Measurements from ENCODE around the gene NR3C1.

NR3C1 gene

GRCh38 chr5:143258559-143259253 is 144.8 kb downstream of the NR3C1 start:
- ChIA-PET CTCF (no interaction called here), POLR2A (no interaction called here)
- Histone ChIP-seq H3K27ac (ENCODE audit: insufficient read depth in 1 of 2, low read depth in 1 of 2, low read length in 2 of 2, poor library complexity in 1 of 2, severe bottlenecking in 2 of 2) (no peak overlapping the region), H3K4me3 (ENCODE audit: control insufficient read depth in 1 of 7, extremely low read depth in 1 of 7, insufficient read depth in 4 of 7, low read depth in 2 of 7, low read length in 6 of 7) (no peak overlapping the region), H3K36me3 (ENCODE audit: control insufficient read depth in 4 of 4, insufficient read depth in 4 of 4, low read length in 3 of 4) (no peaks in the 10 kb centered on the region), H3K4me1 (ENCODE audit: control extremely low read depth in 1 of 4, control insufficient read depth in 4 of 4, insufficient read depth in 4 of 4, low read length in 3 of 4) (no peaks in the 10 kb centered on the region), H3K27me3 (replicated peaks in 2 of 5; ENCODE audit: control insufficient read depth in 4 of 5, insufficient read depth in 5 of 5, low read length in 4 of 5) (no peaks in the 10 kb centered on the region), H3K9me3 (ENCODE audit: control extremely low read depth in 1 of 5, control insufficient read depth in 4 of 5, insufficient read depth in 2 of 5, low read depth in 1 of 5, low read length in 4 of 5) (no peaks in the 10 kb centered on the region)
- DNase-seq, result peak in 1 of 3 donors; percentile 17
- 100% methylated on average over 8 of the region's 12 CpGs for WGBS (ENCODE audit: insufficient coverage)

- H3K36me3 ChIP-seq (ENCODE audit: control insufficient read depth in 4 of 4, insufficient read depth in 4 of 4, low read length in 3 of 4), result no peaks in the 10 kb centered on the region
- DNase-seq, result no peak
- no peaks in the 10 kb centered on the region for H3K4me1 ChIP-seq (ENCODE audit: control extremely low read depth in 1 of 4, control insufficient read depth in 4 of 4, insufficient read depth in 4 of 4, low read length in 3 of 4)
- no peak overlapping the region for H3K4me3 ChIP-seq (ENCODE audit: control insufficient read depth in 1 of 7, extremely low read depth in 1 of 7, insufficient read depth in 4 of 7, low read depth in 2 of 7, low read length in 6 of 7)
- no peaks in the 10 kb centered on the region for H3K27me3 ChIP-seq (replicated peaks in 2 of 5; ENCODE audit: control insufficient read depth in 4 of 5, insufficient read depth in 5 of 5, low read length in 4 of 5)
- ChIA-PET CTCF (no interaction called here), POLR2A (no interaction called here)
- no peak overlapping the region for H3K27ac ChIP-seq (ENCODE audit: insufficient read depth in 1 of 2, low read depth in 1 of 2, low read length in 2 of 2, poor library complexity in 1 of 2, severe bottlenecking in 2 of 2)
- H3K9me3 ChIP-seq (ENCODE audit: control extremely low read depth in 1 of 5, control insufficient read depth in 4 of 5, insufficient read depth in 2 of 5, low read depth in 1 of 5, low read length in 4 of 5), result no peaks in the 10 kb centered on the region
- 97% methylated on average over 4 of the region's 7 CpGs for WGBS (ENCODE audit: insufficient coverage)
Measured at GRCh38 chr5:143254819-143255218, 148.7 kb downstream of the NR3C1 start.

GRCh38 chr5:143251946-143252345 is 151.5 kb downstream of the NR3C1 start:
- CTCF ChIA-PET, result no interaction called here
- no peaks in the 10 kb centered on the region for H3K36me3 ChIP-seq (ENCODE audit: control insufficient read depth in 4 of 4, insufficient read depth in 4 of 4, low read length in 3 of 4)
- H3K4me3 ChIP-seq (ENCODE audit: control insufficient read depth in 1 of 7, extremely low read depth in 1 of 7, insufficient read depth in 4 of 7, low read depth in 2 of 7, low read length in 6 of 7), result no peak overlapping the region
- 83% methylated on average over 1 of the region's 4 CpGs for WGBS (ENCODE audit: insufficient coverage)
- H3K4me1 ChIP-seq (ENCODE audit: control extremely low read depth in 1 of 4, control insufficient read depth in 4 of 4, insufficient read depth in 4 of 4, low read length in 3 of 4), result peaks cover 0 to 8% (median 0%) of the 10 kb centered on the region in 4 experiments
- POLR2A ChIA-PET, result interaction anchor here (0.6 kb wide), 1 partner anchor 89 kb away, joined by 4 read pairs; no protein-coding TSS in a partner anchor
- no peak overlapping the region for H3K27ac ChIP-seq (ENCODE audit: insufficient read depth in 1 of 2, low read depth in 1 of 2, low read length in 2 of 2, poor library complexity in 1 of 2, severe bottlenecking in 2 of 2)
- no peaks in the 10 kb centered on the region for H3K27me3 ChIP-seq (replicated peaks in 2 of 5; ENCODE audit: control insufficient read depth in 4 of 5, insufficient read depth in 5 of 5, low read length in 4 of 5)
- H3K9me3 ChIP-seq (ENCODE audit: control extremely low read depth in 1 of 5, control insufficient read depth in 4 of 5, insufficient read depth in 2 of 5, low read depth in 1 of 5, low read length in 4 of 5), result no peaks in the 10 kb centered on the region
- no peak for DNase-seq

- WGBS (ENCODE audit: insufficient coverage), result 100% methylated on average over 3 of the region's 3 CpGs
- ChIA-PET POLR2A (no interaction called here), CTCF (no interaction called here)
- Histone ChIP-seq H3K27ac (ENCODE audit: insufficient read depth in 1 of 2, low read depth in 1 of 2, low read length in 2 of 2, poor library complexity in 1 of 2, severe bottlenecking in 2 of 2) (no peak overlapping the region), H3K36me3 (ENCODE audit: control insufficient read depth in 4 of 4, insufficient read depth in 4 of 4, low read length in 3 of 4) (no peaks in the 10 kb centered on the region), H3K27me3 (replicated peaks in 2 of 5; ENCODE audit: control insufficient read depth in 4 of 5, insufficient read depth in 5 of 5, low read length in 4 of 5) (no peaks in the 10 kb centered on the region), H3K4me1 (ENCODE audit: control extremely low read depth in 1 of 4, control insufficient read depth in 4 of 4, insufficient read depth in 4 of 4, low read length in 3 of 4) (peaks cover 0 to 8% (median 0%) of the 10 kb centered on the region in 4 experiments), H3K9me3 (ENCODE audit: control extremely low read depth in 1 of 5, control insufficient read depth in 4 of 5, insufficient read depth in 2 of 5, low read depth in 1 of 5, low read length in 4 of 5) (no peaks in the 10 kb centered on the region), H3K4me3 (ENCODE audit: control insufficient read depth in 1 of 7, extremely low read depth in 1 of 7, insufficient read depth in 4 of 7, low read depth in 2 of 7, low read length in 6 of 7) (no peak overlapping the region)
- no peak for DNase-seq
Measured at GRCh38 chr5:143251190-143251589, 152.3 kb downstream of the NR3C1 start.

- H3K4me3 ChIP-seq (ENCODE audit: control insufficient read depth in 1 of 7, extremely low read depth in 1 of 7, insufficient read depth in 4 of 7, low read depth in 2 of 7, low read length in 6 of 7), result no peak overlapping the region
- H3K27me3 ChIP-seq (replicated peaks in 2 of 5; ENCODE audit: control insufficient read depth in 4 of 5, insufficient read depth in 5 of 5, low read length in 4 of 5), result no peaks in the 10 kb centered on the region
- H3K4me1 ChIP-seq (ENCODE audit: control extremely low read depth in 1 of 4, control insufficient read depth in 4 of 4, insufficient read depth in 4 of 4, low read length in 3 of 4), result peaks cover 0 to 8% (median 0%) of the 10 kb centered on the region in 4 experiments
- WGBS (ENCODE audit: insufficient coverage), result no CpG with 5 or more reads among the region's 2 CpGs
- no peak overlapping the region for H3K27ac ChIP-seq (ENCODE audit: insufficient read depth in 1 of 2, low read depth in 1 of 2, low read length in 2 of 2, poor library complexity in 1 of 2, severe bottlenecking in 2 of 2)
- no peak for DNase-seq
- POLR2A ChIA-PET, result no interaction called here
- H3K36me3 ChIP-seq (ENCODE audit: control insufficient read depth in 4 of 4, insufficient read depth in 4 of 4, low read length in 3 of 4), result no peaks in the 10 kb centered on the region
- CTCF ChIA-PET, result interaction anchor here (1.2 kb wide), 1 partner anchor 10 kb away, joined by 4 read pairs; no protein-coding TSS in a partner anchor
- H3K9me3 ChIP-seq (ENCODE audit: control extremely low read depth in 1 of 5, control insufficient read depth in 4 of 5, insufficient read depth in 2 of 5, low read depth in 1 of 5, low read length in 4 of 5), result peaks cover 0 to 3% (median 0%) of the 10 kb centered on the region in 5 experiments
Measured at GRCh38 chr5:143249851-143250250, 153.6 kb downstream of the NR3C1 start.

GRCh38 chr5:143248822-143249579 is 154.5 kb downstream of the NR3C1 start:
- 100% methylated on average over 3 of the region's 3 CpGs for WGBS (ENCODE audit: insufficient coverage)
- ChIA-PET CTCF (interaction anchor here (1.2 kb wide), 1 partner anchor 9 kb away, joined by 4 read pairs; no protein-coding TSS in a partner anchor), POLR2A (no interaction called here)
- H3K9me3 ChIP-seq (ENCODE audit: control extremely low read depth in 1 of 5, control insufficient read depth in 4 of 5, insufficient read depth in 2 of 5, low read depth in 1 of 5, low read length in 4 of 5), result peaks cover 0 to 4% (median 3%) of the 10 kb centered on the region in 5 experiments
- no peak overlapping the region for H3K27ac ChIP-seq (ENCODE audit: insufficient read depth in 1 of 2, low read depth in 1 of 2, low read length in 2 of 2, poor library complexity in 1 of 2, severe bottlenecking in 2 of 2)
- H3K27me3 ChIP-seq (replicated peaks in 2 of 5; ENCODE audit: control insufficient read depth in 4 of 5, insufficient read depth in 5 of 5, low read length in 4 of 5), result no peaks in the 10 kb centered on the region
- H3K4me1 ChIP-seq (ENCODE audit: control extremely low read depth in 1 of 4, control insufficient read depth in 4 of 4, insufficient read depth in 4 of 4, low read length in 3 of 4), result peaks cover 0 to 8% (median 0%) of the 10 kb centered on the region in 4 experiments
- H3K4me3 ChIP-seq (ENCODE audit: control insufficient read depth in 1 of 7, extremely low read depth in 1 of 7, insufficient read depth in 4 of 7, low read depth in 2 of 7, low read length in 6 of 7), result no peak overlapping the region
- no peaks in the 10 kb centered on the region for H3K36me3 ChIP-seq (ENCODE audit: control insufficient read depth in 4 of 4, insufficient read depth in 4 of 4, low read length in 3 of 4)
- peak in 1 of 3 donors; percentile 5 for DNase-seq

GRCh38 chr5:143248391-143248790 is 155.1 kb downstream of the NR3C1 start:
- POLR2A ChIA-PET, result no interaction called here
- no CpG with 5 or more reads among the region's 3 CpGs for WGBS (ENCODE audit: insufficient coverage)
- Histone ChIP-seq H3K27me3 (replicated peaks in 2 of 5; ENCODE audit: control insufficient read depth in 4 of 5, insufficient read depth in 5 of 5, low read length in 4 of 5) (no peaks in the 10 kb centered on the region), H3K4me3 (ENCODE audit: control insufficient read depth in 1 of 7, extremely low read depth in 1 of 7, insufficient read depth in 4 of 7, low read depth in 2 of 7, low read length in 6 of 7) (no peak overlapping the region), H3K36me3 (ENCODE audit: control insufficient read depth in 4 of 4, insufficient read depth in 4 of 4, low read length in 3 of 4) (no peaks in the 10 kb centered on the region), H3K4me1 (ENCODE audit: control extremely low read depth in 1 of 4, control insufficient read depth in 4 of 4, insufficient read depth in 4 of 4, low read length in 3 of 4) (peaks cover 0 to 8% (median 0%) of the 10 kb centered on the region in 4 experiments), H3K9me3 (ENCODE audit: control extremely low read depth in 1 of 5, control insufficient read depth in 4 of 5, insufficient read depth in 2 of 5, low read depth in 1 of 5, low read length in 4 of 5) (peaks cover 0 to 4% (median 3%) of the 10 kb centered on the region in 5 experiments), H3K27ac (ENCODE audit: insufficient read depth in 1 of 2, low read depth in 1 of 2, low read length in 2 of 2, poor library complexity in 1 of 2, severe bottlenecking in 2 of 2) (no peak overlapping the region)
- CTCF ChIA-PET, result no interaction called here
- no peak for DNase-seq
